ENCODE measurements around the gene CLMP.
"Not testable (repeated sequence)": the region's sequence is repeated elsewhere in the genome, so short reads cannot be mapped to it uniquely, and the experiment has no call there.

Gene CLMP

GRCh38 chr11:123084454-123084853 lies 110.6 kb downstream of the CLMP start:
- DNase-seq (ENCODE audit: low read depth in 2 of 2): no peak

GRCh38 chr11:123083623-123084029 lies 111.4 kb downstream of the CLMP start:
- DNase-seq (ENCODE audit: low read depth in 2 of 2): peak; percentile 83 to 86

GRCh38 chr11:123082977-123083376 lies 112.1 kb downstream of the CLMP start:
- no peak for DNase-seq (ENCODE audit: low read depth in 2 of 2)

- no peak for DNase-seq (ENCODE audit: low read depth in 2 of 2)
Measured at GRCh38 chr11:123080015-123080414, 115.0 kb downstream of the CLMP start.

GRCh38 chr11:123076484-123076883 lies 118.6 kb downstream of the CLMP start:
- no peak for DNase-seq (ENCODE audit: low read depth in 2 of 2)

- no peak for DNase-seq (ENCODE audit: low read depth in 2 of 2)
Measured at GRCh38 chr11:123073343-123074057, 121.5 kb downstream of the CLMP start.

GRCh38 chr11:123072762-123073161 lies 122.3 kb downstream of the CLMP start:
- no peak for DNase-seq (ENCODE audit: low read depth in 2 of 2)

- no peak for DNase-seq (ENCODE audit: low read depth in 2 of 2)
Measured at GRCh38 chr11:123072332-123072761, 122.7 kb downstream of the CLMP start.

GRCh38 chr11:123069908-123070821 lies 124.9 kb downstream of the CLMP start:
- no peak for DNase-seq (ENCODE audit: low read depth in 2 of 2)

- peak; percentile 39 to 51 for DNase-seq (ENCODE audit: low read depth in 2 of 2)
Measured at GRCh38 chr11:123065621-123066020, 129.4 kb downstream of the CLMP start.

GRCh38 chr11:123063826-123064657 lies 131.0 kb downstream of the CLMP start:
- DNase-seq (ENCODE audit: low read depth in 2 of 2): no peak

- peak in 1 of 2 experiments; percentile 32 for DNase-seq (ENCODE audit: low read depth in 2 of 2)
Measured at GRCh38 chr11:123062892-123063825, 131.9 kb downstream of the CLMP start.

- DNase-seq (ENCODE audit: low read depth in 2 of 2): peak; percentile 99
Measured at GRCh38 chr11:123062158-123062891, 132.7 kb downstream of the CLMP start.

GRCh38 chr11:123061403-123062157 lies 133.5 kb downstream of the CLMP start, which contains the start of gene HSPA8:
TSS of gene HSPA8 (minus strand) at chr11:123062136. CDS start at chr11:123061324, 812 bp downstream.
- no peak for DNase-seq (ENCODE audit: low read depth in 2 of 2)

GRCh38 chr11:123060277-123061000 lies 134.6 kb downstream of the CLMP start:
- no peak for DNase-seq (ENCODE audit: low read depth in 2 of 2)

GRCh38 chr11:123059041-123059920 lies 135.8 kb downstream of the CLMP start:
- not testable (repeated sequence) for DNase-seq (ENCODE audit: low read depth in 2 of 2)

GRCh38 chr11:123057661-123058305 lies 137.3 kb downstream of the CLMP start:
- no peak for DNase-seq (ENCODE audit: low read depth in 2 of 2)

Data from fibroblast of skin of left biceps (primary cell).